ENCODE data around the gene TBC1D8B. TPM values are rescaled to one million over a fixed set of nuclear protein-coding genes. Genes with fewer than 3 reads are reported as not detected.

Gene TBC1D8B
- total and polyA plus RNA-seq, 2 of the 13 experiments (the other 11 are each of a cell fraction or from before 2014, with no cell fraction given): 6.2 to 7.2 TPM

DNA sequence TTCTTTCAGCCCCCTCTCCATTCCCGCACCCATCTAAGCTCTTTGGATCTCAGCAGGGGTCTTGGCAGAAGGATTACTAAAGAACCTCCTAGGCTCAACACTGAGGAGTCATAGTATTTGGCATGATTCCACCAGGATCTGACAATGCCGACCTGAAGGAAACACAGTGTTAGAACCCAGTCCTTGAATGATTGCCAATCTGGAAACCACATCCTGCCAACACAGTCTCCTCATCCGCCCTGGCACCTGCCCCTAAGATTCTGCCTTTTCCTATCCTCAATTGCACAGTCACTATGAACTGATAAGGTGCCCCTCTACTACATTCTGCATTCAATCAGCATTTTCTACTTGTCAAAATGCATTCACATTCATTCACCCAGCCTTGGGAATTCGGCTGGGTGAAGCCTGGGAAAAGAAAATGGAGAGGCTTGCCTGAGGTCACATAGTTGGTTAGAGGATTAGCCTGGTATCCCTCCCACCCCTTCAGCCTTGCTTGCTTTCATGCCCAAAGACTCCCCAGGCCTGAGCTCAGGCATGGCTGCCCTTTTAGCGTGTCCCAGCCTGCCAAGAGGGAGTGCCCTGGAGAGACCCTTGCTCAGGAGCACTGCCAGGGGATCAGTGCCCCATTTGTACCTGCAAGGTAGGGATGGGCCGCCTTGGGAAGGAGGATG lies 115.5 kb downstream of the TBC1D8B start:
- H4K20me1 ChIP-seq (ENCODE audit: insufficient read depth, low read length): no peaks in the 10 kb centered on the region
- no peaks in the 10 kb centered on the region for H3K27me3 ChIP-seq (ENCODE audit: control insufficient read depth in 1 of 2, insufficient read depth in 2 of 2, low read length in 2 of 2)
- intact Hi-C loops (cut with micrococcal nuclease; ENCODE audit: unreplicated experiment): no loop called here
- no peak for DNase-seq (ENCODE audit: low spot score)
- H3K4me3 ChIP-seq (replicated peaks in 1 of 3; ENCODE audit: insufficient read depth in 1 of 3, low read depth in 2 of 3, low read length in 3 of 3): no peak overlapping the region
- ChIA-PET CTCF (ENCODE audit: low intra/inter-chr PET ratio, low total read pairs) (no interaction called here), POLR2A (interaction anchor here (2.5 kb wide), 1 partner anchor 14 kb away, joined by 6 read pairs; no protein-coding TSS in a partner anchor)
- in situ Hi-C loops (cut with HindIII; ENCODE audit: extremely low pct_ligation_motif_present, low pct_unique_long_range_greater_than_20kb): no loop called here
- peaks cover 15% of the 10 kb centered on the region for H3K4me1 ChIP-seq (ENCODE audit: insufficient read depth, low read length)
- no TSS peak for BruUV-seq (replicated peaks)
- H3K9me3 ChIP-seq (ENCODE audit: low read length): no peaks in the 10 kb centered on the region
- no peak for FAIRE-seq
- 96% methylated on average over 4 of the region's 6 CpGs for WGBS (ENCODE audit: low lambda C conversion rate)
- no peak overlapping the region for H2AFZ ChIP-seq (ENCODE audit: low read length)
- no peaks in the 10 kb centered on the region for H3K79me2 ChIP-seq (ENCODE audit: insufficient read depth, low read length)
- no peaks in the 10 kb centered on the region for H3K36me3 ChIP-seq (replicated peaks in 1 of 2; ENCODE audit: control insufficient read depth in 1 of 2, insufficient read depth in 2 of 2, low read length in 2 of 2)
- no peak for ATAC-seq
- no peak overlapping the region for H3K9ac ChIP-seq (ENCODE audit: insufficient read depth, low read depth, low read length)
- no peak overlapping the region for H3K27ac ChIP-seq (ENCODE audit: extremely low read length, insufficient read depth, low read length)
- no peak for TF ChIP-seq KAT2B (IDR thresholded peaks at IDR 0.05; ENCODE audit: borderline replicate concordance, low read depth, low read length)
- TF ChIP-seq, protein P1, sequence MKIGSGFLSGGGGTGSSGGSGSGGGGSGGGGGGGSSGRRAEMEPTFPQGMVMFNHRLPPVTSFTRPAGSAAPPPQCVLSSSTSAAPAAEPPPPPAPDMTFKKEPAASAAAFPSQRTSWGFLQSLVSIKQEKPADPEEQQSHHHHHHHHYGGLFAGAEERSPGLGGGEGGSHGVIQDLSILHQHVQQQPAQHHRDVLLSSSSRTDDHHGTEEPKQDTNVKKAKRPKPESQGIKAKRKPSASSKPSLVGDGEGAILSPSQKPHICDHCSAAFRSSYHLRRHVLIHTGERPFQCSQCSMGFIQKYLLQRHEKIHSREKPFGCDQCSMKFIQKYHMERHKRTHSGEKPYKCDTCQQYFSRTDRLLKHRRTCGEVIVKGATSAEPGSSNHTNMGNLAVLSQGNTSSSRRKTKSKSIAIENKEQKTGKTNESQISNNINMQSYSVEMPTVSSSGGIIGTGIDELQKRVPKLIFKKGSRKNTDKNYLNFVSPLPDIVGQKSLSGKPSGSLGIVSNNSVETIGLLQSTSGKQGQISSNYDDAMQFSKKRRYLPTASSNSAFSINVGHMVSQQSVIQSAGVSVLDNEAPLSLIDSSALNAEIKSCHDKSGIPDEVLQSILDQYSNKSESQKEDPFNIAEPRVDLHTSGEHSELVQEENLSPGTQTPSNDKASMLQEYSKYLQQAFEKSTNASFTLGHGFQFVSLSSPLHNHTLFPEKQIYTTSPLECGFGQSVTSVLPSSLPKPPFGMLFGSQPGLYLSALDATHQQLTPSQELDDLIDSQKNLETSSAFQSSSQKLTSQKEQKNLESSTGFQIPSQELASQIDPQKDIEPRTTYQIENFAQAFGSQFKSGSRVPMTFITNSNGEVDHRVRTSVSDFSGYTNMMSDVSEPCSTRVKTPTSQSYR (CRISPR knock-in tag; IDR thresholded peaks at IDR 0.05; ENCODE audit: borderline replicate concordance): no peak
- no peak for TF ChIP-seq PITX1 (CRISPR knock-in tag; IDR thresholded peaks at IDR 0.05)
- TF ChIP-seq MBNL3 (CRISPR knock-in tag; conservative IDR thresholded peaks at IDR 0.05): no peak
- no peak for TF ChIP-seq ZNF292 (CRISPR knock-in tag; IDR thresholded peaks at IDR 0.05; ENCODE audit: borderline replicate concordance, low read depth)
- TF ChIP-seq, protein P2, sequence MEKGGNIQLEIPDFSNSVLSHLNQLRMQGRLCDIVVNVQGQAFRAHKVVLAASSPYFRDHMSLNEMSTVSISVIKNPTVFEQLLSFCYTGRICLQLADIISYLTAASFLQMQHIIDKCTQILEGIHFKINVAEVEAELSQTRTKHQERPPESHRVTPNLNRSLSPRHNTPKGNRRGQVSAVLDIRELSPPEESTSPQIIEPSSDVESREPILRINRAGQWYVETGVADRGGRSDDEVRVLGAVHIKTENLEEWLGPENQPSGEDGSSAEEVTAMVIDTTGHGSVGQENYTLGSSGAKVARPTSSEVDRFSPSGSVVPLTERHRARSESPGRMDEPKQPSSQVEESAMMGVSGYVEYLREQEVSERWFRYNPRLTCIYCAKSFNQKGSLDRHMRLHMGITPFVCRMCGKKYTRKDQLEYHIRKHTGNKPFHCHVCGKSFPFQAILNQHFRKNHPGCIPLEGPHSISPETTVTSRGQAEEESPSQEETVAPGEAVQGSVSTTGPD (CRISPR knock-in tag; IDR thresholded peaks at IDR 0.05): no peak
- no peak overlapping the region for H3K4me2 ChIP-seq (ENCODE audit: low read depth, low read length)

All from HepG2 (cell line).